KBM-7 (cell line): ENCODE results near the gene LAMB3.

Experiments used
- DNase-seq: peaks from one replicate; pipeline ENCODE4 v3.0.0-alpha.2; 2015
- in situ Hi-C: fragments of 300-500 bp; cut with MboI; formaldehyde crosslinking; loops from 2 replicates; pipeline ENCODE4 v1.14.3; 2020; ENCODE audit warnings: low sequenced_read_pairs, low pct_unique_long_range_greater_than_20kb, mixed read lengths

LAMB3 gene

GRCh38 chr1:209643285-209644020 lies 8.8 kb downstream of the LAMB3 start:
- in situ Hi-C loops = no loop called here
- DNase-seq = no peak

- in situ Hi-C loops = no loop called here
- no peak for DNase-seq
Measured at GRCh38 chr1:209642816-209643215, 9.4 kb downstream of the LAMB3 start.

GRCh38 chr1:209641832-209642172 lies 10.4 kb downstream of the LAMB3 start:
- in situ Hi-C loops = no loop called here
- no peak for DNase-seq

- no peak for DNase-seq
- in situ Hi-C loops = no loop called here
Measured at GRCh38 chr1:209635850-209636249, 16.4 kb downstream of the LAMB3 start.

- in situ Hi-C loops = no loop called here
- DNase-seq = no peak
Measured at GRCh38 chr1:209634005-209634737, 18.1 kb downstream of the LAMB3 start.

- in situ Hi-C loops = no loop called here
- no peak for DNase-seq
Measured at GRCh38 chr1:209633335-209633997, 18.8 kb downstream of the LAMB3 start.

- in situ Hi-C loops = no loop called here
- no peak for DNase-seq
Measured at GRCh38 chr1:209630383-209631225, 21.6 kb downstream of the LAMB3 start.

GRCh38 chr1:209629621-209630382 lies 22.4 kb downstream of the LAMB3 start:
- no peak for DNase-seq
- in situ Hi-C loops = no loop called here

GRCh38 chr1:209628618-209629299 lies 23.5 kb downstream of the LAMB3 start:
- DNase-seq = no peak

GRCh38 chr1:209627732-209628196 lies 24.5 kb downstream of the LAMB3 start:
- DNase-seq = peak; percentile 68
- in situ Hi-C loops = no loop called here

More at GRCh38 chr1:209628618-209629299, 23.5 kb downstream of the LAMB3 start:
- in situ Hi-C loops = no loop called here

GRCh38 chr1:209627027-209627731 lies 25.0 kb downstream of the LAMB3 start:
- DNase-seq = no peak
- in situ Hi-C loops = no loop called here

- in situ Hi-C loops = no loop called here
- no peak for DNase-seq
Measured at GRCh38 chr1:209626346-209627026, 25.7 kb downstream of the LAMB3 start.

GRCh38 chr1:209625791-209626285 lies 26.4 kb downstream of the LAMB3 start:
- no peak for DNase-seq
- in situ Hi-C loops = no loop called here

- DNase-seq = no peak
Measured at GRCh38 chr1:209624558-209625549, 27.4 kb downstream of the LAMB3 start.

More at GRCh38 chr1:209624558-209625549, 27.4 kb downstream of the LAMB3 start:
- in situ Hi-C loops = no loop called here
